ENCODE data around the gene NLGN4X.

GRCh38 chrX:5852941-5853340 lies 375.7 kb downstream of the NLGN4X start:
- TF ChIP-seq CTCF (conservative IDR thresholded peaks at IDR 0.05; ENCODE audit: low read depth, low read length) (no peak), EZH2 (IDR thresholded peaks at IDR 0.05; ENCODE audit: borderline replicate concordance, low read depth, low read length, poor library complexity, severe bottlenecking) (no peak)
